ENCODE data around the gene SPEN. TPM values are rescaled to one million over a fixed set of nuclear protein-coding genes. Genes with fewer than 3 reads are reported as not detected.
"Not testable (repeated sequence)": the region's sequence is repeated elsewhere in the genome, so short reads cannot be mapped to it uniquely, and the experiment has no call there.

SPEN gene
- total RNA-seq, 2 experiments from 2014 or later: 59.8 to 60.3 TPM

DNA sequence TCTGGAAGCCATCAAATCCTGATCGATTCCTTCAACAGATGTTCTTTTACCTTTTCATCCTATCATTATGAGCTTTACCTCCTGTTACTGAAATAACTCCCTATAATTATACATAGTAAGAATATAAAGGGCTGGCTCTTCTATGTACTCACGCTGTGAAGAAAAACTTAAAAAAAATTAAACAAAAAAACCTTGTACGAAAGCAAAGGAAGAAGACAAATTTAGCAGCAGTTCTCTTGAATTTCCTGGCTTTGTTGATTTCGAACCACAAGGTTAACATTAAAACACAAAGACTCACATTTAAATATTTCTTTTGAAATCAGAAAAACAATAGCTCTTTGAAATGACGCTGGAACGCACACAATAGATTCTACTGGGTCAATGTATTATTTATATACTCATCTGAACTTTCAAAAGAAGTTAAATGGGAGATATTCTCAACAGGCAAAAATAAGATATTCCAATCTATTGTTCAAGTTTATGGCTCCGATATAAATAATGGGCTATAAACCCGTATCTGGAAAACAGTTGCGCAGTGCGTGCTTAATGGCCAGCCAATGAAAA, 13.6 kb upstream of the SPEN start:
- CTCF ChIA-PET: interaction anchor here (0.7 to 3.9 kb wide), 7 partner anchors 10 to 174 kb away, joined by 3 to 28 read pairs (median 7); partner anchors contain the start of genes SPEN and ZBTB17
- POLR2A ChIA-PET: interaction anchor here (0.6 to 4.2 kb wide), 27 partner anchors 8 to 1848 kb away, joined by 3 to 75 read pairs (median 5); partner anchors contain the start of genes DNAJC16, SPEN and ZBTB17
- intact Hi-C loops (cut with micrococcal nuclease): loop anchor here (2.0 kb wide), 1 partner anchor 131 kb away; no protein-coding TSS in a partner anchor
- ATAC-seq (no peak), DNase-seq (no peak)
- TF ChIP-seq, protein P1, sequence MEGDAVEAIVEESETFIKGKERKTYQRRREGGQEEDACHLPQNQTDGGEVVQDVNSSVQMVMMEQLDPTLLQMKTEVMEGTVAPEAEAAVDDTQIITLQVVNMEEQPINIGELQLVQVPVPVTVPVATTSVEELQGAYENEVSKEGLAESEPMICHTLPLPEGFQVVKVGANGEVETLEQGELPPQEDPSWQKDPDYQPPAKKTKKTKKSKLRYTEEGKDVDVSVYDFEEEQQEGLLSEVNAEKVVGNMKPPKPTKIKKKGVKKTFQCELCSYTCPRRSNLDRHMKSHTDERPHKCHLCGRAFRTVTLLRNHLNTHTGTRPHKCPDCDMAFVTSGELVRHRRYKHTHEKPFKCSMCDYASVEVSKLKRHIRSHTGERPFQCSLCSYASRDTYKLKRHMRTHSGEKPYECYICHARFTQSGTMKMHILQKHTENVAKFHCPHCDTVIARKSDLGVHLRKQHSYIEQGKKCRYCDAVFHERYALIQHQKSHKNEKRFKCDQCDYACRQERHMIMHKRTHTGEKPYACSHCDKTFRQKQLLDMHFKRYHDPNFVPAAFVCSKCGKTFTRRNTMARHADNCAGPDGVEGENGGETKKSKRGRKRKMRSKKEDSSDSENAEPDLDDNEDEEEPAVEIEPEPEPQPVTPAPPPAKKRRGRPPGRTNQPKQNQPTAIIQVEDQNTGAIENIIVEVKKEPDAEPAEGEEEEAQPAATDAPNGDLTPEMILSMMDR (IDR thresholded peaks at IDR 0.05): no peak
- Mint-ChIP-seq H3K9me3 (no peaks in the 10 kb centered on the region), H3K36me3 (ENCODE audit: low read depth) (peaks cover 7% of the 10 kb centered on the region), H3K27ac (peak overlapping the region; percentile 96), H3K4me3 (peak overlapping the region; percentile 94), H3K27me3 (no peaks in the 10 kb centered on the region), H3K4me1 (ENCODE audit: low read depth) (peaks cover 34% of the 10 kb centered on the region)

DNA sequence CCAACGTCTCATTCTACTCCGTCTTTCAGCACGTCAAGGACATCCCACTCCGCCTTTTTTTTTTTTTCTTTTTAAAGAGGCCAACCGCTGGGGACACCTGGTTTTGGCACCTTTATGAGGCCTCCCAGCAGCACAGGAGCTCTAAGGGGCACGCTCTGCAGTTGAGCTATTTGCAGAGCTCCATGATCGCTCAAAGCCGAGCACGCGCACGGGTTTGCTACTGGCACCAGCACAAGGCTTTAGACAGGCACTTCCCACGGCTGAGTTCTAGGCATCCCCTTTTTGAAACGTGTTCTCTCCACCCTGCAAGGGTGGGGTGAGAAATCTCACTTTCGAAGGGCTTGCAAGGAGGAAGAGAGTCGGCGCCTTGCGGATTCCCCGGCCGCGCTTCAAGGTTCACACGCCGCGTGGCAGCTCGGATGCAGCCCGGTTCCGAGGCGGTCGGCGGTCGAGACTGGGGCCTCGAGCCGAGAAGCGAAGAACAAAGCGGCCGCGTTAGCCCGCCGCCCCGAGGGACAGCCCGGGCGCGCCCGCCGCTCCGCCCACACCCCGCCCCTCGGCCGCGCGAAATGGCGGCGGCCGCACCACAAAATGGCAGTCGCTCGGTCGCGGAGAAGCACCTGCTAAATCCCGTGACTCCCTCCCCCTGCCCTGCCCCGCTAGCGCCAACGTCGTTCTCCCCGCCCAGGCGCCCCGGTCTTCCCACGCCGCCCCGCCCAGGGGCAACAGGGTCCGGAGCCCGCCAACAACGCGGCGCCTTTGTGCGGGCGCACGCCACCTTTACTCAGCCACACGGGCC, 12.9 kb upstream of the SPEN start:
- CTCF ChIA-PET: interaction anchor here (1.6 to 3.9 kb wide), 6 partner anchors 11 to 173 kb away, joined by 4 to 28 read pairs (median 9); partner anchors contain the start of genes SPEN and ZBTB17

DNA sequence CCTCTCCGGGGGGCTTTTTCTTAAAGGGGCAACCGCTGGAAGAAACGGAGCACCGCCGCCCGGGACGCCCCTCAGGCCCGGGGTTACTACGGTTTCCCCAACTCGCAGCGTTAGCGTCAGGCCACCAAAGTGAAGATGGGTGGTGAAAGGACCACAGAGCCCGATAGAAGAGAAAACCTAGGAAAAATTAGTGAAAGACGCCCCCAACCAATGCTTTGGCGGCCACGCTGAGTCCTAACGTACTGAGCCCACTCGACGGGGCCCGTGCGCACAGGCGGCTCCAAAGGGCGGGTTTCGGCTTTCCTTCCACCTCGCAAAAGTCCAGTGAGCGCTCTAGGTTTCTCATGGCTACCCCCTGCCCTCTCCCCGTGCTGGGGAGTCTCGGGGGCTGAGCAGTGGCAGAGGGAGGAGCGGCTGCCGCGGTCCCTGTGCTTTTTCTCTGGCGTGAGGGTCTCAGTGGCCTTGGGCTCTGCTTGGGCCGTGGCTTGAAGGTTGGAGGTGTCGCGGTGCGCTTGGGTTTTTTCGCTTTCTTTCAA, 12.2 kb upstream of the SPEN start:
- ChIA-PET POLR2A (interaction anchor here (0.8 to 4.8 kb wide), 6 partner anchors 12 to 141 kb away, joined by 3 to 85 read pairs (median 12); partner anchors contain the start of genes SPEN and ZBTB17), CTCF (interaction anchor here (2.6 kb wide), 1 partner anchor 14 kb away, joined by 11 read pairs; no protein-coding TSS in a partner anchor)
- peak overlapping the region; percentile 94 for H3K4me3 Mint-ChIP-seq
- intact Hi-C loops (cut with micrococcal nuclease): loop anchor here (2.0 to 5.0 kb wide), 2 partner anchors 82 to 130 kb away; no protein-coding TSS in a partner anchor
- H3K4me1 Mint-ChIP-seq (ENCODE audit: low read depth): peaks cover 28% of the 10 kb centered on the region
- no peak for DNase-seq
- peak overlapping the region; percentile 96 for H3K27ac Mint-ChIP-seq
- no peaks in the 10 kb centered on the region for H3K9me3 Mint-ChIP-seq
- no peaks in the 10 kb centered on the region for H3K27me3 Mint-ChIP-seq
- H3K36me3 Mint-ChIP-seq (ENCODE audit: low read depth): peaks cover 7% of the 10 kb centered on the region
- peak; percentile 8 for ATAC-seq
- TF ChIP-seq, protein P1 (IDR thresholded peaks at IDR 0.05): no peak

More for the DNA sequence above, 12.9 kb upstream of the SPEN start:
- DNase-seq (peak; percentile 91), ATAC-seq (peak; percentile 53)
- intact Hi-C loops (cut with micrococcal nuclease): loop anchor here (2.0 to 5.0 kb wide), 2 partner anchors 83 to 130 kb away; no protein-coding TSS in a partner anchor
- Mint-ChIP-seq H3K9me3 (no peaks in the 10 kb centered on the region), H3K4me3 (peak overlapping the region; percentile 94), H3K27me3 (no peaks in the 10 kb centered on the region), H3K27ac (peak overlapping the region; percentile 96), H3K4me1 (ENCODE audit: low read depth) (peaks cover 32% of the 10 kb centered on the region), H3K36me3 (ENCODE audit: low read depth) (peaks cover 7% of the 10 kb centered on the region)
- POLR2A ChIA-PET: interaction anchor here (0.6 to 4.2 kb wide), 25 partner anchors 8 to 1848 kb away, joined by 3 to 75 read pairs (median 5); partner anchors contain the start of genes DNAJC16, SPEN and ZBTB17
- TF ChIP-seq, protein P1 (IDR thresholded peaks at IDR 0.05): no peak

DNA sequence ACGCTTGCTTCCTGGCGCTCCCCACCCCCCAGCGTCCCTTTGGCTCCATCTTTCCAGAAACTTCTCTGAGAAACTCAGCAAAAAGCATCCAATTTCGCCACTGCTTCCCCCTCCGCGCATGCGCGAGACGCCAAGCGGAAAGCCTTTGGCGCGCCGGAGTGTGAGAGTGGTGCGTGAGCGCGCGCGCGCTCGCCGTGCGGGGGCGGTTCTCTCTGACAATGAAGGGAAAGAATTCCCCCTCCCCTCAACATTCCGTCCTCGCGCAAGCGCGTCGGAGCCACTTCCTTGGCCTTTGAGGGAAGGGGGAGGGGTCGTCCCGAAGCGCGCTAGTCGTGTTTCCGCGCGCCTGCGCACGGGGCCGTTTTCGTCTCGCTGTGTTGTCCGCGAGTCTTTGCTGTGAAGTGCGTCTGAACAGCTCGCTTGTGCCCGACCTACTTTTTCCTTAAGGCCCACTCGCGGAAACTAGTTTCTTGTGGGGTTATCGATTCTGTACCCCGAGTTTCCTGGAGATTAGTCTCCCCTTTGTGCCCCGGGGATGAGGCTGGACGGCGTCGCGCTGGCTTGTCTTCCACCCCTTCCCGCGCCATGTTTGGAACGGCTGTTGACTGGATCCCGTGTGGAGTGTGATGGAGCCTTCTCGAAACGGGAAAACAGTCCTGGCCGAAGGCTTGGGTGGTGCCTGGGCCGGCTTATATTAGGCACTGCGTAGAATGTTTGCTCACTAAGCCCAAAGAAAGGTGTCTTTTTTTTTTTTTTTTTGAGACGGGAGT, 11.6 kb upstream of the SPEN start:
- Mint-ChIP-seq H3K27ac (peak overlapping the region; percentile 96), H3K9me3 (no peaks in the 10 kb centered on the region), H3K4me1 (ENCODE audit: low read depth) (peaks cover 28% of the 10 kb centered on the region), H3K27me3 (no peaks in the 10 kb centered on the region), H3K4me3 (peak overlapping the region; percentile 94), H3K36me3 (ENCODE audit: low read depth) (peaks cover 7% of the 10 kb centered on the region)
- intact Hi-C loops (cut with micrococcal nuclease): loop anchor here (2.0 to 5.0 kb wide), 2 partner anchors 81 to 129 kb away; no protein-coding TSS in a partner anchor
- ChIA-PET POLR2A (interaction anchor here (0.8 to 4.8 kb wide), 2 partner anchors 12 to 128 kb away, joined by 3 to 85 read pairs; partner anchors contain the start of gene SPEN), CTCF (interaction anchor here (3.8 kb wide), 1 partner anchor 12 kb away, joined by 24 read pairs; the partner anchor contains the start of gene SPEN)
- DNase-seq (peak; percentile 100), ATAC-seq (peak; percentile 59)
- TF ChIP-seq, protein P1 (IDR thresholded peaks at IDR 0.05): no peak

DNA sequence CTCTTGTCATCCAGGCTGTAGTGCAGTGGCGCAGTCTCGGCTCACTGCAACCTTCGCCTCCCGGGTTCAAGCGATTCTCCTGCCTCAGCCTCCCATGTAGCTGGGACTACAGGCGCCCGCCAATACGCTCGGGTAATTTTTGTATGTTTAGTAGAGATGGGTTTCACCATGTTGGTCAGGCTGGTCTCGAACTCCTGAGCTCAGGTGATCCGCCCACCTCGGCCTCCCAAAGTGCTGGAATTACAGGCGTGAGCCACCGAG, 11.1 kb upstream of the SPEN start:
- not testable (repeated sequence) for DNase-seq; ATAC-seq; H3K27me3 Mint-ChIP-seq; H3K9me3 Mint-ChIP-seq; H3K36me3 Mint-ChIP-seq (ENCODE audit: low read depth)
- peak overlapping the region; percentile 94 for H3K4me3 Mint-ChIP-seq
- H3K27ac Mint-ChIP-seq: peak overlapping the region; percentile 96
- CTCF ChIA-PET: interaction anchor here (3.8 kb wide), 1 partner anchor 12 kb away, joined by 24 read pairs; the partner anchor contains the start of gene SPEN
- POLR2A ChIA-PET: interaction anchor here (0.6 to 4.8 kb wide), 2 partner anchors 11 to 18 kb away, joined by 3 to 85 read pairs; partner anchors contain the start of gene SPEN
- H3K4me1 Mint-ChIP-seq (ENCODE audit: low read depth): peaks cover 28% of the 10 kb centered on the region
- intact Hi-C loops (cut with micrococcal nuclease): loop anchor here (5.0 kb wide), 1 partner anchor 81 kb away; no protein-coding TSS in a partner anchor
